IgD-negative memory B cell (primary cell): ENCODE data around the gene KYAT1. TPM values are rescaled to one million over a fixed set of nuclear protein-coding genes. Genes with fewer than 3 reads are reported as not detected.

ENCODE experiments used
- H3K27ac Mint-ChIP-seq, 3 donors: one replicate each; pipeline ENCODE4 v1.8.0; 2020 to 2022; ENCODE audit warnings: mild to moderate bottlenecking in 3 of 3, mixed read lengths in 3 of 3, moderate library complexity in 1 of 3
- H3K27me3 Mint-ChIP-seq: one replicate; pipeline ENCODE4 v1.8.0; 2021; ENCODE audit warnings: mixed read lengths
- H3K36me3 Mint-ChIP-seq: one replicate; pipeline ENCODE4 v1.8.0; 2020; ENCODE audit warnings: mild to moderate bottlenecking, mixed read lengths
- H3K4me1 Mint-ChIP-seq, 3 donors: one replicate each; pipeline ENCODE4 v1.8.0; 2020 to 2022; ENCODE audit warnings: mixed read lengths in 3 of 3, mild to moderate bottlenecking in 1 of 3
- H3K4me3 Mint-ChIP-seq, 4 donors: one replicate each; pipeline ENCODE4 v1.8.0; 2020 to 2022; ENCODE audit warnings: mild to moderate bottlenecking in 4 of 4, mixed read lengths in 4 of 4, moderate library complexity in 3 of 4
- H3K9me3 Mint-ChIP-seq, 3 donors: one replicate each; pipeline ENCODE4 v1.8.0; 2020 to 2021; ENCODE audit warnings: mixed read lengths in 3 of 3, mild to moderate bottlenecking in 1 of 3
- polyA plus RNA-seq: library from polyadenylated mRNA; unstranded; fragments of 300-500 nt; fragmentation: Illumina TruSeq; gene quantifications from one replicate; pipeline ENCODE4 v1.2.3, GENCODE V29; 2021

Gene KYAT1
- polyA plus RNA-seq, 1 donor from 2014 or later: 11.4 TPM

- no peaks in the 10 kb centered on the region for H3K9me3 Mint-ChIP-seq
These were observed 18.0 kb upstream of the KYAT1 start for GRCh38 chr9:128899566-128900322.

GRCh38 chr9:128898845-128899565 lies 17.3 kb upstream of the KYAT1 start:
- H3K36me3 Mint-ChIP-seq: peaks cover 6% of the 10 kb centered on the region
- no peaks in the 10 kb centered on the region for H3K27me3 Mint-ChIP-seq
- peaks cover 30 to 35% (median 33%) of the 10 kb centered on the region in 3 donors for H3K4me1 Mint-ChIP-seq
- peak overlapping the region; percentile 88 to 95 (median 93) for H3K27ac Mint-ChIP-seq
- H3K4me3 Mint-ChIP-seq: peak overlapping the region; percentile 5 to 57 (median 38)
- no peaks in the 10 kb centered on the region for H3K9me3 Mint-ChIP-seq

More at GRCh38 chr9:128899566-128900322, 18.0 kb upstream of the KYAT1 start:
- peaks cover 6% of the 10 kb centered on the region for H3K36me3 Mint-ChIP-seq
- peaks cover 33 to 34% (median 33%) of the 10 kb centered on the region in 3 donors for H3K4me1 Mint-ChIP-seq
- H3K27me3 Mint-ChIP-seq: no peaks in the 10 kb centered on the region
- peak overlapping the region; percentile 88 to 95 (median 93) for H3K27ac Mint-ChIP-seq
- H3K4me3 Mint-ChIP-seq: peak overlapping the region; percentile 26 to 84 (median 54)

- Mint-ChIP-seq H3K9me3 (no peaks in the 10 kb centered on the region), H3K36me3 (peaks cover 6% of the 10 kb centered on the region), H3K4me1 (peaks cover 29 to 35% (median 33%) of the 10 kb centered on the region in 3 donors), H3K27me3 (no peaks in the 10 kb centered on the region), H3K27ac (peak overlapping the region in 2 of 3 donors; percentile 37 to 93), H3K4me3 (no peak overlapping the region)
These were observed 16.6 kb upstream of the KYAT1 start for GRCh38 chr9:128898382-128898781.

- H3K4me1 Mint-ChIP-seq: peaks cover 22 to 24% (median 24%) of the 10 kb centered on the region in 3 donors
- H3K27me3 Mint-ChIP-seq: no peaks in the 10 kb centered on the region
- H3K9me3 Mint-ChIP-seq: no peaks in the 10 kb centered on the region
- H3K36me3 Mint-ChIP-seq: peaks cover 6% of the 10 kb centered on the region
- no peak overlapping the region for H3K27ac Mint-ChIP-seq
- no peak overlapping the region for H3K4me3 Mint-ChIP-seq
These were observed 13.8 kb upstream of the KYAT1 start for GRCh38 chr9:128895556-128895955.

- Mint-ChIP-seq H3K4me3 (no peak overlapping the region), H3K36me3 (peaks cover 6% of the 10 kb centered on the region), H3K4me1 (peaks cover 16 to 23% (median 19%) of the 10 kb centered on the region in 3 donors), H3K27ac (no peak overlapping the region), H3K27me3 (no peaks in the 10 kb centered on the region), H3K9me3 (no peaks in the 10 kb centered on the region)
These were observed 13.0 kb upstream of the KYAT1 start for GRCh38 chr9:128894764-128895163.

GRCh38 chr9:128893354-128893753 lies 11.6 kb upstream of the KYAT1 start:
- no peaks in the 10 kb centered on the region for H3K27me3 Mint-ChIP-seq
- H3K4me1 Mint-ChIP-seq: peaks cover 12 to 21% (median 13%) of the 10 kb centered on the region in 3 donors

GRCh38 chr9:128892221-128892921 lies 10.6 kb upstream of the KYAT1 start:
- Mint-ChIP-seq H3K4me1 (peaks cover 9 to 20% (median 10%) of the 10 kb centered on the region in 3 donors), H3K36me3 (peaks cover 3% of the 10 kb centered on the region), H3K27ac (no peak overlapping the region)

More at GRCh38 chr9:128893354-128893753, 11.6 kb upstream of the KYAT1 start:
- H3K9me3 Mint-ChIP-seq: no peaks in the 10 kb centered on the region
- H3K36me3 Mint-ChIP-seq: peaks cover 6% of the 10 kb centered on the region
- peak overlapping the region in 2 of 3 donors; percentile 43 to 59 for H3K27ac Mint-ChIP-seq
- peak overlapping the region in 1 of 4 donors; percentile 57 for H3K4me3 Mint-ChIP-seq

GRCh38 chr9:128891321-128892220 lies 9.8 kb upstream of the KYAT1 start:
- Mint-ChIP-seq H3K27ac (no peak overlapping the region), H3K9me3 (no peaks in the 10 kb centered on the region), H3K36me3 (no peaks in the 10 kb centered on the region), H3K27me3 (no peaks in the 10 kb centered on the region), H3K4me3 (no peak overlapping the region), H3K4me1 (peaks cover 10 to 18% (median 10%) of the 10 kb centered on the region in 3 donors)

More at GRCh38 chr9:128892221-128892921, 10.6 kb upstream of the KYAT1 start:
- Mint-ChIP-seq H3K4me3 (no peak overlapping the region), H3K27me3 (no peaks in the 10 kb centered on the region), H3K9me3 (no peaks in the 10 kb centered on the region)

GRCh38 chr9:128887914-128888350 lies 6.2 kb upstream of the KYAT1 start:
- no peak overlapping the region for H3K27ac Mint-ChIP-seq
- H3K9me3 Mint-ChIP-seq: no peaks in the 10 kb centered on the region
- H3K4me3 Mint-ChIP-seq: peak overlapping the region in 1 of 4 donors; percentile 17
- no peaks in the 10 kb centered on the region for H3K27me3 Mint-ChIP-seq
- peaks cover 3% of the 10 kb centered on the region for H3K36me3 Mint-ChIP-seq
- peaks cover 21 to 28% (median 22%) of the 10 kb centered on the region in 3 donors for H3K4me1 Mint-ChIP-seq

GRCh38 chr9:128887049-128887448 lies 5.3 kb upstream of the KYAT1 start:
- H3K9me3 Mint-ChIP-seq: no peaks in the 10 kb centered on the region
- H3K4me3 Mint-ChIP-seq: peak overlapping the region in 1 of 4 donors; percentile 17
- peaks cover 23 to 31% (median 24%) of the 10 kb centered on the region in 3 donors for H3K4me1 Mint-ChIP-seq
- H3K27me3 Mint-ChIP-seq: no peaks in the 10 kb centered on the region
- H3K36me3 Mint-ChIP-seq: peaks cover 3% of the 10 kb centered on the region
- H3K27ac Mint-ChIP-seq: peak overlapping the region in 1 of 3 donors; percentile 8

- peaks cover 26 to 32% (median 29%) of the 10 kb centered on the region in 3 donors for H3K4me1 Mint-ChIP-seq
- H3K9me3 Mint-ChIP-seq: no peaks in the 10 kb centered on the region
- peaks cover 3% of the 10 kb centered on the region for H3K36me3 Mint-ChIP-seq
- H3K4me3 Mint-ChIP-seq: peak overlapping the region in 2 of 4 donors; percentile 54 to 80
- H3K27me3 Mint-ChIP-seq: no peaks in the 10 kb centered on the region
- H3K27ac Mint-ChIP-seq: peak overlapping the region in 2 of 3 donors; percentile 62 to 67
These were observed 4.6 kb upstream of the KYAT1 start for GRCh38 chr9:128886211-128886891.

- Mint-ChIP-seq H3K4me3 (peak overlapping the region in 2 of 4 donors; percentile 54 to 94), H3K4me1 (peaks cover 29 to 34% (median 32%) of the 10 kb centered on the region in 3 donors), H3K27me3 (no peaks in the 10 kb centered on the region), H3K27ac (peak overlapping the region in 2 of 3 donors; percentile 58 to 62), H3K36me3 (peaks cover 3% of the 10 kb centered on the region), H3K9me3 (no peaks in the 10 kb centered on the region)
These were observed 4.0 kb upstream of the KYAT1 start for GRCh38 chr9:128885798-128886197.

- Mint-ChIP-seq H3K27me3 (no peaks in the 10 kb centered on the region), H3K4me1 (peaks cover 32 to 37% (median 35%) of the 10 kb centered on the region in 3 donors), H3K27ac (peak overlapping the region in 1 of 3 donors; percentile 58), H3K9me3 (no peaks in the 10 kb centered on the region), H3K4me3 (peak overlapping the region in 1 of 4 donors; percentile 94), H3K36me3 (peaks cover 3% of the 10 kb centered on the region)
These were observed 3.6 kb upstream of the KYAT1 start for GRCh38 chr9:128885376-128885775.
